Middle frontal gyrus (tissue), 1 donor: ENCODE measurements around the gene TBC1D7.

Source experiments
- DNase-seq: peaks from one replicate; pipeline ENCODE4 v3.0.0-alpha.2; 2015; ENCODE audit warnings: low spot score; ENCODE audit errors: extremely low spot score

TBC1D7 gene

DNA sequence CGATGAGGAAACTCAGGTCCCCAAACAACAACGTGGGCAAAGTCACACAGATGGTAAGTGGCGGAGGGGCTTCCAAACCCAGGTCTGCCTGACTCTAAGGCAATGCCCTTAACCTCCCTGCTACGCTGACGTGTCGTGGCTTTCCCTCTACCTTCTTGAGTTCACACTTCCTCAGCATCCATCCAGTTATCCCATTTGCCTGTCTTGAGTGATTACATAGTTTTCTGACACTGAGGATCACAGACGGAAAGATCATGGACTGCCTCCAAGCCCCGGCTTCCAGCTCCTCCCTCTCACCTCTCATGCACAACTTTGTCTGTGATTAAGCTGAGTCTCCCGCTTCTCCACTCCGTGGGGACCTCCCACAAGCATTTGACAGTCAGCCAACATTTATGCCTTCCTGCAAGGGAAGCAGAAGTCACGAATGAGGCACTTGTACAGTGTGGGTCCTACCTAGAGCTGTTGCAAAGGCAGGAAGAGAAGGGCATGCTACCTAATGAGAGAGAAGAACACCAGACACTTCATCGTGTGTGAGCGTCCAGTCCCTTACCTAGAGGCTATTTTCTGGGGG lies 33.8 kb downstream of the TBC1D7 start:
- DNase-seq: no peak

DNA sequence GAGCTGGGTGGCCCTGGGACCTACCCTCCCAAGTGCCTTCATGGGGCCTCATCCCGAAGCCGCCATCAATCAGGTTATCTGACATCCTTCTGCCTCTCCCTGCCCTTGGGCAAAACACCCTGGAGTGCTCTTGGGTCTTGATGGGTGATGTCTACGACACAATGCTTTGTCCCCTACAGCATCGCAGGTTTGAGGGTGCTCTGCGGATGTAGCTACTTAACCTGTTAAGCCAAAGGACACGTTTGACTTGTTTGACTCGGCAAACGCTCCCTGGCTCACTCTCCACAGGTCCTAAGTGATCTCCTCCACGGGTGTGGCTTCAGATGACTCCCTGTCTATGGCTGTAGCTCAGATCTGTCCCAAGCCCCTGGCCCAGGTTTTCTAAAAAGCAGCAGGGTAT lies 35.6 kb downstream of the TBC1D7 start:
- DNase-seq: no peak

DNA sequence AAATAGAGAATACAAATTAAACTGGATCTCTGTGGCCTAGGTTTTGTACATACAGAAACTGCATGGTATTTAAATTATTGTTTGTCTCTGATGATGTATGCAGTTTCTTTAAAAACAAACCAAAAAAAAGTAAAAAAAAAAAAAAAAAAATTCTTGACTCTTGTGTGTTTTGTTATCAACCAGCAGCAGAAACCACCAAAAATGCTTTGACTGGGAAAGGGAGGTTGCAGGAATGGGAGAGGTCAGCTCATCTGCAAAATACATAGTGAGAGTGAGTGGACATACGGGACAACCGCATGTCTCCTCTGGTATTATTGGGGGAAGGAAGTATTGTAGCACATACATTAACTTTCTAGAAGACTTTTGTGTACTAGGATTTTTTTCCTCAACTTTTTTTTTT lies 38.0 kb downstream of the TBC1D7 start:
- DNase-seq: no peak

DNA sequence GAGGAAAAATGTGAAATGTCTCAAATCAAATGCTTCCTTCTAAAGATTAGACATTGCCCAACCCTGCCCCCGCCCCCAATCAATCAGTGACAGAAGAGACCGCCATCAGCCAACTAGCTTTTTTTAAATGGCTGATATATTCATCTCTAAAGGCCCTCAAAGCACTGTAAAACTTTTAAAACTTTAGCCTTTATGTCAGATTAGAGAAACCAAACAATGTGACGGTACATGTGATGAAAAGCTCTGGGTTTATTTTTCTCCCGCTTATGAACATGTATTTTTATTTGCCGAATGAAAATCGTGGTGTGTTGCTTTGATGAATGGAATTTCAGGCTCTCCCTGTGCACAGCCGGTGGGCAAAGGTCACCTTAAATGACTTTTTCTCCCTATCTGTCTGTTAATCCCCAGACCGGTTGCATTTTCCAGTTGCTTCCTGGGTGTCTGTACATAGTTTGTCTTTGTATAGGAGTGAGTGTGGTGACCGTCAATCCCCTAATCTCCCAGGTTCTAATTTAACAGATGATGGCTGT lies 38.5 kb downstream of the TBC1D7 start:
- DNase-seq: no peak

DNA sequence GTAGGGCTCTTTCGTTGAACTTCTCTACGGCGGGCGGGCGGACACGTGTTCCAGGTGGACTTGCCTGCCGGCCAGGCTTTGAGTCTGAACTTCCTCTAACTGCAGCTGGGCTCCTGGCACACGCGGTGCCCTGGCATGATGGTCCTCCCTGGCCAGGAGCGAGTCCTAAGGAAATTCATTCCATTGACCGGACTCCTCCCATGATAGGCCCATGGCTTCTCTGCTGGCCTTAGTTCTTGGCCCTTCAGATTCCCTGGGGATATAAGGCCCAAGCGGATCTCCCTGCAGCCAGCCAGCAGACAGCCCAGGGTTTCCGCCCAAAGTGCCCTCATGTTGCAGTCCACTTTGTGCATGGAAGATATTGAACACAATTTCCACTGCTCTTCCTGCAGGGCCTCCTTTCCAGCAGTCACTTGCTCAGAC lies 39.4 kb downstream of the TBC1D7 start:
- no peak for DNase-seq

DNA sequence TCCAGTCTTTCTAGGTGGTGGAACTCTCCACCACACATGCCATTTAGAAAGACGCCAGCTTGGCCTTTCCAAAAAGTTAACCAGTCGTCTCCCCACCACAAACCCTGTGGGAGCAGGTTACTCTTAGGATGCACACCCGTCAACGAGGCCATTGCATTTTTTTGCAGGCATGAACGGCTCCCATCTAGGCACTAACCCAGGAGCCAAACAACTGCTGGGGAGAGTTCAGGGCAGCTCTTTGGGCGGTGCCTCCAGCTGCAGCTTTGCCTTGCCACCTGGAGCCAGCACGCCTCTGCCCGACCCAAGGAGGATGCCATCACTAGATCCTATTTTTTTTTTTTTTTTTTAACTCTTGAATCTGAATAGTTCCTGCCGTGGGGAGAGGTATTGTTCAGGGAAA lies 39.9 kb downstream of the TBC1D7 start:
- DNase-seq: no peak

DNA sequence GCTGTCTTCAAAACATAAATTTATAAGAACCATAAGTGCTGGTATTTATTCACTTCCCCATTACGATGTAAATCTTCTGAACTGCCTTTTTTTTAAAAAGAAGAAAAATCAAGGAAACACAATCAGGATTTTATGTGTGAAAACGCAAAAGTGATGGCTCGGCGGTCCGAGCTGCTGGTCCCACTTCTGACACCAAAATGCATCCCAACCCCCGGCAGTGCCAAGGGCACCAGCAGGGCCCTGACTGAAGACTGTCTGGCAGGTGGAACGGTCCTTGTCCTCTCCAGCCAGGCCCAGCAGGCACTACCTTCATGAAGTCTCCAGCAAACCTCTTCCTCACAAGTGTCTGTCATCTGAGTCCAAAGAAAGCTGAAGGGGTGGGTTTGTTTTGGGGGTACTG lies 41.2 kb downstream of the TBC1D7 start:
- DNase-seq: no peak

DNA sequence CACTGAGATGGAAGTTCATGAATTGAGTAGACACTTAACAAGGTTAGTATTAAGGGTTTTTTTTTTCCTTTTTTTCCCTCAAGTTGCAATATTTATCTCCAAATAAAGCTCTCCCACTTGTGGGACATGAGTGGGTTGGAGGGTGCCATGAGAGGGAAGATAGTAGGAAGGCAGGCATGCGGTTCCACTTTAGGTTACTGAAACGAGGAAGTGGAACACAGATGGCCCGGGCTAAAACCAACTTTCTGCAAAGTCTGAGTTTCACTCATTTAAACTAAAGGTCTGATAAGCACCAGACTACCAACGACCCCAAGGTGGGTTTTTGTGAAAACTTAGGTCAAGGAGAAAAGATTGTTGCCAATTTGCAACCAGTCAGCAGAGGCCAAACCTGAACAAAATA lies 42.2 kb downstream of the TBC1D7 start:
- no peak for DNase-seq

DNA sequence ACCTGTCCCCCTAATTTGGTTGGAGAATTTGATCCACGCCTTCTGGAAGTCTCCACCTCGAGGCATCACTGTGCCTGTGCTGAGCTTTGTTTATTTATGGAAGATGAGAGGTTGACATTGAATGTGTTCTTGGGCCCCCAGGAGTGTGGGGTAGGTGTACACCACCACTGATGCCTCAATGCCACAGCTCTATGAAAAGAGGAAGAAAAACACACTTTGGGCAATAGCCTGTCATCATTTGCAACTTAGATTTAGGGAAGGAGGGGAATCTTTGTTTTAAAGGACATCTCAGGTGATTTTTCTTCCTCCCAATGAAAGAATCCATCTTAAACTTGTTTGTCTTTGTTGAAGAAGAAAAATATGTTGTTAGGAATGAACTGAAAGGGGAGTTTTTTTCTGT lies 42.6 kb downstream of the TBC1D7 start:
- no peak for DNase-seq

DNA sequence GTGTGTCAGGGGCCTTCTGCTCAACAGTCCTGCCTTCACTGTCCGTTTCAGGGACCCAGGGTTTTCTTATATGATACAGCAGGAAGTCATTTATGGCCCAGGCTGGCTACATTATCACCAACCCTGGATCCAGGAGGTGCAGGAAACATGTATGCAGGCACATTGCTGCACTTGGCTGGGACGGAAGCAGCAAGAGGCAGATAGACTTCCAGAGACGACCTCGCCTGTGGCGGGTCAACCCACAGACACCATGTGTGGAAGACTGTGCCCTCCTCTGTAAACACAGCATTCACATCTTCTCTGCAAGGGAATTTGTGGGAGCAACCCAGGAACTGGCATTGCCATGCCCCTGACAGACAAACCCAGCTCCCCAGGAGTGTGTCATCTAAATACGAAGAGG lies 43.7 kb downstream of the TBC1D7 start:
- DNase-seq: no peak

DNA sequence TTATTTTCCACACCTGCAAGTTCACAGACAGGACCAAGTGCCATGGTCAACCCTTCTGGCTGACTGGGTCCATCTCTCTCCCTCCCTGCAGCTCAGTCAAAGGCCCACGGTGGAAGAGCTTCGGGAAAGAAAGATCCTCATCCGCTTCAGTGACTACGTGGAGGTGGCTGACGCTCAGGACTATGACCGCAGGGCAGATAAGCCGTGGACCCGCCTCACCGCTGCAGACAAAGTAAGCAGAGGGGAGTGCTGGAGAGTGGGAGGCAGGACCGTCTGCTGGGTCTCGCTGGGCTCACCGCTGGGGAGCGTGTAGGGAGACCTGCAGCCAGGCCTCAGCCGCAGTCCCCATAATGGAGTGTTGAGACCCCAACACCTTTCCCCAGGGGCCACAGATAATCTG lies 45.0 kb downstream of the TBC1D7 start:
- DNase-seq: no peak

DNA sequence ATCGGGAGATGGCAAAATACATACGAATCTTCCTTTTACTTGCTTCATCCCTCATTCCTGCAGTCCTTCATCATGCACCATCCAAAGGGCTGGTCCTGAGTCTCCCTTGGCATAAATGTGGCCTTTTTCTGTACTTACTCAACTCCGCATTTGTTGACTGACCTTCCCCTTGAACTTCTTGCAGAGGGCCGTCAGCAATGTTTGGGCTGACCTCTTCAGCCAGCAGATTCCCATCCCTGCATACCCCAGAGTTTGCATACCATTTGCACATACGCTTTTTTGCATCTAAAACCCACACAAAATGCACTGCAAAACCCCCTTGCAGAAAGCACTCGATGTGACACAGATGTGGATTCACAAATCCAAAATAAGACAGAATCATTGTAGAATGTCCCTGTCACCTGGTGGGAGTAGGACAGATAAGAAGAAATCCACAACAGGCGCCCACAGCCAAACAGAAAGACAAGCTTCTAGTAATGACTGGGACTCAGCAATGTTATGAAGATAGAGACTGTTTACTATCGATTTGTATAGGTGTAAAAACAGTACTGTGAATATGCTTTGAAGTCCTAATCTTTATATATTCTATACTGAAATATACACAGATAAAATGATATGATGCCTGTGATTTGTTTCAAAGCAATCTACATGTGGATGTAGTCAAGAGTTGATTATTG lies 45.8 kb downstream of the TBC1D7 start:
- DNase-seq: no peak

DNA sequence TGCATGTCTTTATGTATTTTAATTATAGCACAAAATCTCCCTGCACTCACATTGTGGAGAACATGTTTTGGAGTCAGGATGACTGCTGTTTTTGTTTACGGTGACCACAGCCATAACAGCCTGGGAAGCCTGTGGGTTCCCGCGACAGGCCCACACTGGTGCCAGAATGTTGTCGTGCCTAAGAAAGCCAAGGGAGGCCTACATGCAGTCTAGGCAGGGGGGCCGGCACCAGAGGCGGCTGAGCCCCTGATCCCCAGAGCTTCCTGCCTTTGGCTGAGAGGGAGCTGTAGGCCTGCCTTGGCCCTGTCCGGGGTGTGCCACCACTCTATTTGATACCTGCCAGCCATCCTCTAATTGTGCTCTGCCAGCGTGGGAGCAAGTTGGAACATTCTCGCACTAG lies 46.7 kb downstream of the TBC1D7 start:
- no peak for DNase-seq

DNA sequence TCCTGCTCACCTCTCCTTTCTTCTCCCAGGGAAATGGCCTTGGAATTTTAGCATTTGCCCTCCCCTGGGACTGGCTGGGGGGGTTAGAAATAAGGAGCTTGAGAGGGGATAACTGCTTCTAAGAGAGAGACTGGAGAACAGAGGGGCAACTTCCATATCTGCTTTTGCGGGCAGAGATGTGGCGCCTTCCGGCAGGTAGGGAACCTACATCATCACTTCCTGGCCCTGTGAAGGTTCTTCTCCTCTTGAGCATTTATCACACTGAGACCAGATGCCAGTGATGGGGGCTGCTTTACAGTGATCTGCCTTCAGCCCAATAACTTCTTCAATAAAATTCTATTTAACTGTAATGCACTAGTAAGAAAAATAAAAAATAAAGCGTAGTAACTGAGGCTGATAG lies 48.1 kb downstream of the TBC1D7 start:
- DNase-seq: no peak

DNA sequence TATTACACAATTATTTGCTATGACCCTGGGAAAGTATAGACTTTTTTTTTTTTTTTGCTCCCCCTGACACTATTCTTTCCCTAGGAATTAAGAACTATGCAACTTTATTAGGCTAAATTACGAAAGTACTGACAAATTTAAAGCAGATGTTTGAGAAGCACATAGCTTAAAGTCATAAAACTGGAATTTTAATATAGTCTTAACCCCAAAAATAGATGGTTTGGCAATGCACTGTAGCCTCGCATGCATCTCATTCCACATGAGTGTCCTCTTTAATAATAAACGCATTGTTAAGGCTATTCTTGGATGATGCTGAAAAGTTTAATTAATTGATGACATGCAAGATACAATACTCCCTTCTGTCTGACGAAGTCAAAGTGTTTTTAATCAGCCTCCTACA lies 49.3 kb downstream of the TBC1D7 start:
- no peak for DNase-seq

DNA sequence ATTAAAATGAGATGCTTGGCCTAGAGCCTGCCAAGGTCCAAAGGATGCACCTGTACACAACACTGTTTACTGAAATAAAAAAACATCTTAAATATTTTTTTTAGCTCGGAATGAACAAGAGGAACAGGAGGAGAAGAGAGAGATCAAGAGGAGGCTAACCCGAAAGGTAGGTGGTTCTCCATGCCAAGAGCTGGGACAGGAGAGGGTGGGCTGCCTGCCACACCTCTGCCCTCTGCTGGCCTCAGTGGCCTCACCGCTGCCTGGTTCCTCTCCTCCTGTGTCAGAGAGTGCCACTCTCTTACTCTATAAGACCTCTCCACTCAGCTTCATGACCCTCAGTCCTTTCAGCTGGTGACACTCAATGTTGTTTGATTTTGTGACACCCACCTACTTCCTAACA lies 50.2 kb downstream of the TBC1D7 start:
- no peak for DNase-seq

DNA sequence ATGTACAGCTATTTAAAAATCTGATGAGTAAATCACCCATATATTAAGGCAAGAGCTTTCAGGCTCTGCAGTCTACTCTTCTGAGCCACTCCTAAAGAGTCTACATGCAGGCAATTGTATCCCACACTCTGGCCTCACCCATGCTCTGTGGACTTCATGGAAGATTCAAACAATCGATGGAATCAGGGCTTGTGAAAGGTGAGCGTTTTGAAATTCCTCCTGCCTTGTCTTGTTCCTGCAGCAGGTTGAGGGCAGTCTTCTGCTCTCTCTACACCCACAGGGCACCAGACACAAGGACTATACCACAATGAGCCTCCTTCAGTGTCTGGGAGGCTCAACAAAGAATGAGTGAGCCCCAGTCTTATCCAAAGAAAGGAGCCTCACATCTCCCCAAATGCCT lies 51.1 kb downstream of the TBC1D7 start:
- no peak for DNase-seq

DNA sequence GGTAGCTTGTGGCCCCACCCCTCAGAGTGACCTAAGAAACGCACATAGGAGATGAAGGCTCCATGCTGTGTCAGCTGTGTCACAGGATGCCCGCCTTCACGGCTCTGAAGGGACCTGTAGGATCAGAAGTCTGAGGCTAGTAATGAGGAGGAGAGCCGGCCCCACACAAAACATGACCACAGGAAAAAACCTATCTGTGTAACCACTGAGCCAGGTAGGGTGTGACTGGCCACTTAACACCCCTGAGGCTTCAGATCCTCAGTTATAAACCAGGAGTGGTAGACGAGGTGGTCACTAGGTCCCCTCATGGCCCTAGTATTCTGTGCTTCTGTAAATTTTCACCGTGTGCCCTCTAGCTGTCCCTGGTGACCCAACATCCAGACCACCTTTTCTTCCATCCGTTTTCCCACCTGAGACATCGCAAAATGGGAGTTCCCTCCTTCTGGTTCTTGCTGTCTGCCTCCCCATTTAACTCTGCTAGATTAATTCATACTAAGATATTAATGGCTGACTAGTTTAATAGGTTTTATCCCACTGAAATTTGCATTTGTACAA lies 52.8 kb downstream of the TBC1D7 start:
- no peak for DNase-seq

DNA sequence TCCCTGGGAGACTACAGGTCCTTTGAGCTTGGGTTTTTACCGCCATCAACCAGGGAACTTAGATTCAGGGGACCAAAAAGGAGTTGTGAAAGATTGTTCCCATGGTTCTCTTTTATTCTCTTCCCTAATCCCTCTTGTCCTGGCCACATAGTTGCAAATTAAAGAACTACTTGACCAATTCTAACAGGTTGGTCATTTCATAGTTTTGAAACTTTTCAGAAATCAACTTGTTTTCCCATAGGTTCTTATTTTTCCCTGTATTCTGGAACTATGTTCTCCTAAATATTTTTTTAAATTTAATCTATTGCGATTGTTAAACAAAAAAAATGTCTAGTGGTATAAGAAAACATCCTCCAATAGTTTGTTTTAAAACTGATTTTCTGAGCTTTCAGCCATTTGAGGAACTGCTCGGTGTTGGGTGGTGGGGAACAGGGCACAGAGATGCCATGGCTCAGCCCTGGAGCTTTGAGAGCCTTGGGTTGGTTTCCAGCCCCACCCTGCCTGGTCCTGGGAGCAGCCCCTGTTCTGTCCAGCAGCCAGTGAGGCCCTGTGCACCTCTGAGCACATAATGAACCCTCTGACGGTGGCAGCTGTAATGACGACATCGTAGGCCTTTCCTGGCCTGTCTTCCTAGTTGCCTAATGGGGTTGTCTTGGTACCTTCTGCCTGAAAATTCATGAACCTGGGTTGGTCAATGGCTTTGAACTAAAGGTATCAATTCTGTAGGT lies 53.5 kb downstream of the TBC1D7 start:
- DNase-seq: no peak

DNA sequence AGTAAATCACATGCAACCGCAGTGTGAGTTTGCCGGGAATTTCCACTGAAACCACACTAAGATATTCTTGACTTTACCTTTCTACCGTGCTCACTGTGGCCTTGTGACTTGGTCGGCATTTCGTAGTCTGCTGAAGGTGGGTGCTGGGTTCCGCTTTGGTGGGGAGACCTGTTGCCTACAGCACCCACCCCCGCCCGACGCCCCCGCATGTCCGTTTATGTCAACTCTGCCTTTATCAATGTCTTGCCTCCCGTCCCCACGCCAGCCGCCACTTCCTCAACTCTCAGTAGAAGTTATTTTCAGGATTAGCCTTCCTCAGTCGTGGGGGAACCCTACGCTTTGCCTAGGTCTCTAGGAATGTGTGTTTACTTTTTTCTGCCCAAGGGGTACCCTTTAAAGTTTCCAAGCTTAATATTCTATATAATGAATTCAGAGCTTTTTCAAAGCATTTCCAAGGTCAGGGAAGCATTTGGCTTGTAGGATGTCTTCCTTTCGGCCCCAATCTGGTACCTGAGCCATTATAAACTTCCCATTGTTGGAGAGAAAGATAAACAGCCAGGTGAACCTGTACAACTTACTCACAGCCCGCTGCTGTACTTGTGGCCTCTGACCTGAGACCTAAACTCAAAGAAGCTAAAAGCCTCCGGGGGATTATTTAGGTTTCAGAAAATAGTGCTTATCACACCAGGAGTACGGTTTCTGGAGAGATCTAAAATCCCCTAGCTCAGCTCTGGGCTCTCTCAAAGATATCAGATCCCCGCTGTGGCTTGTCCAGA lies 54.2 kb downstream of the TBC1D7 start:
- no peak for DNase-seq

DNA sequence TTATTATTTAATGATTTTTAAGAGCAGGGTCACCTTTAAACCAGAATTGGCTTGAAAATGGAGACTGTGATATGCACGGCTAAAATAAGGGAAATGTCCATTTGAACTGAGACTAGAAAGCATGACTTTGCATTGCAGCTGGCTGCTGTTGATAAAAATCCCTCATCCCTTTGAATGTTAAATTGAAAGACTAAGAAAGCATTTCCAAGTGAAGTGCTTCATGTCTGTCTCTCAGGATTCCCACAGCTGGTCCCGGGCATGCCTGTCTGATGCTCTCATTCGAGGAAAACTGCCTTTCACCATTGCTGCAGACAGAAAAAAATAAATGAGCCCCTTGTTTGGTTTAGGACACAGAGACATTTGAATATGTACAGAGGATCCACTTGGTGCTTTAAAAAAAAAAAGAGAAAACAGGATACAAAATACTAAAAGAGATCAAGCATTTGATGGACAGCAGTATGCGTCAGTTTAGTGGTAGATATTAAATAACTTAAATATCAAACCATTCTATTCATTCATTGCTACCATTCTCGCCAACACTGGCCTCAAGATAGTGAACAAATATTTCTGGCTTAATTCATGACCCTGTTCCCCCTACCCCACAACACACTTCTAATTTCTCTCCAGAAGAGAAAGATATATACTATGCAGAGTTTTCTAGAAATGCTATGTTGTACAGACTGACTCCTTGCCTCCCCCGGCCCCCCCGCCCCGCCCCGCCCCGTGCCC lies 55.0 kb downstream of the TBC1D7 start:
- DNase-seq: no peak
